Germinal center (tissue), 1 donor: ENCODE results near the gene CDYL.

Experiments used
- DNase-seq: peaks from one replicate; pipeline ENCODE4 v3.0.0; 2012; ENCODE audit warnings: mixed read lengths, low spot score

Gene CDYL

GRCh38 chr6:4884646-4885340 is 108.6 kb downstream of the CDYL start:
- DNase-seq = no peak

- no peak for DNase-seq
Measured at GRCh38 chr6:4885341-4885933, 109.2 kb downstream of the CDYL start.

- DNase-seq = no peak
Measured at GRCh38 chr6:4888841-4889240, 112.6 kb downstream of the CDYL start.

GRCh38 chr6:4889701-4890100 is 113.5 kb downstream of the CDYL start:
- no peak for DNase-seq

- DNase-seq = no peak
Measured at GRCh38 chr6:4890191-4890590, 114.0 kb downstream of the CDYL start.

GRCh38 chr6:4890627-4891026 is 114.4 kb downstream of the CDYL start:
- DNase-seq = no peak

- DNase-seq = no peak
Measured at GRCh38 chr6:4891141-4891540, 114.9 kb downstream of the CDYL start.

GRCh38 chr6:4892785-4893485 is 116.7 kb downstream of the CDYL start:
- DNase-seq = no peak

- DNase-seq = no peak
Measured at GRCh38 chr6:4894049-4894448, 117.8 kb downstream of the CDYL start.

GRCh38 chr6:4895971-4896370 is 119.8 kb downstream of the CDYL start:
- DNase-seq = no peak

- no peak for DNase-seq
Measured at GRCh38 chr6:4896401-4896800, 120.2 kb downstream of the CDYL start.

- DNase-seq = no peak
Measured at GRCh38 chr6:4899249-4900034, 123.2 kb downstream of the CDYL start.

- DNase-seq = no peak
Measured at GRCh38 chr6:4901386-4902061, 125.3 kb downstream of the CDYL start.

GRCh38 chr6:4902363-4902762 is 126.2 kb downstream of the CDYL start:
- DNase-seq = peak; percentile 52

GRCh38 chr6:4903121-4903520 is 126.9 kb downstream of the CDYL start:
- DNase-seq = no peak

GRCh38 chr6:4903751-4904370 is 127.7 kb downstream of the CDYL start:
- DNase-seq = no peak

GRCh38 chr6:4904461-4905025 is 128.3 kb downstream of the CDYL start:
- DNase-seq = no peak

- no peak for DNase-seq
Measured at GRCh38 chr6:4905826-4906225, 129.6 kb downstream of the CDYL start.

- DNase-seq = no peak
Measured at GRCh38 chr6:4906293-4907276, 130.4 kb downstream of the CDYL start.

- DNase-seq = no peak
Measured at GRCh38 chr6:4907602-4908001, 131.4 kb downstream of the CDYL start.
